ENCODE data around the gene CELF2. TPM values are rescaled to one million over a fixed set of nuclear protein-coding genes. Genes with fewer than 3 reads are reported as not detected.
"Not testable (repeated sequence)": the region's sequence is repeated elsewhere in the genome, so short reads cannot be mapped to it uniquely, and the experiment has no call there.

Gene CELF2
- total RNA-seq, 1 donor from 2014 or later: 68.3 TPM

DNA sequence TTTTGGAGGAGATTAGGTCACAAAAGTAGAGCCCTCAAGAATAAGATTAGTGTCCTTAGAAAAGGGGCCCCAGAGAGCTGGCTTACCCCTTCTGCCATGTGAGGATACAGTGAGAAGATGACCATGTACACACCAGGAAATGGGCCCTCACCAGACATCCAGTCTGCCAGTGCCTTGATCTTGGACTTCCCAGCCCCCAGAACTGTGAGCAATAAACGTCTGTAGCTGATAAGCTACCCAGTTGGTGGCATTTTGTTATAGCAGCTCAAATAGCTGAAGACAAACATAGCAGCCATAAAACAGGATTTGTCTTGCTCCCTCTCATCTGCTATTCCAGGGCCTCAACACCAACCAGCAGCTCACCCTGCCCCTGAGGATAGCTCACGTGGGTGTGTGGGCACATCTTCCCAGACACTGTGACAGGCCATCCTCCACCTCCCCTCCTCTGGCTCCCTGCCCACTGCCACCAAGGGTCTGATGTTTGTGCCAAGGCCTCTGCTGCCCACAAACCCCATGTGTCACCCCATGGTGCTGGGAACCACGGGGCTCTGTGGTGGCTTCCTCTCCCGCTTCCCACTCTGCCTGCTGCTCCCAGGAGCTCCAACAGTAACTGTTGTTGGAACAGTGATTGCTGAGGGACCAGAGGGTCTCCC, 341.4 kb downstream of the CELF2 start:
- intact Hi-C loops (cut with micrococcal nuclease): no loop called here
- ATAC-seq: no peak

DNA sequence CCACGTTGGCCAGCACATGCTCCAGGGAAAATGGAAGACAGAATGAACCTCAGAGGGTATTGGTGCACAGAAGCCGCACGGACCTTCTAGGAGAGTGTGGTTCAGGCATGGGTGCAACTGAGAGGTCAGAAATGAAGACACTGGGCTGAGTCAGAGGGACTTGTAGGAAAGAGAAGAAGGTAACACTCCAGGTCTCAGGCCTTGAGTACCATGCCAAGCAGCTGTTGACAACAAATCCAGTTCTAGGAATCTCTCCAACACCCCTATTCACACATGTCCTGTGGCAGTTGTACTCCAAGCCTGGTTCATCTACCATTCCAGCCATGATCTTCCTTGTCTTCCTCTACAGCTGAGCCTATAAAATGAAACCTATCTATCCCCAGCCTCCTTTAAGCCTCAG, 342.2 kb downstream of the CELF2 start:
- no peak for DNase-seq
- ATAC-seq: no peak
- intact Hi-C loops (cut with micrococcal nuclease): no loop called here

More for the DNA sequence above, 341.4 kb downstream of the CELF2 start:
- DNase-seq: no peak

DNA sequence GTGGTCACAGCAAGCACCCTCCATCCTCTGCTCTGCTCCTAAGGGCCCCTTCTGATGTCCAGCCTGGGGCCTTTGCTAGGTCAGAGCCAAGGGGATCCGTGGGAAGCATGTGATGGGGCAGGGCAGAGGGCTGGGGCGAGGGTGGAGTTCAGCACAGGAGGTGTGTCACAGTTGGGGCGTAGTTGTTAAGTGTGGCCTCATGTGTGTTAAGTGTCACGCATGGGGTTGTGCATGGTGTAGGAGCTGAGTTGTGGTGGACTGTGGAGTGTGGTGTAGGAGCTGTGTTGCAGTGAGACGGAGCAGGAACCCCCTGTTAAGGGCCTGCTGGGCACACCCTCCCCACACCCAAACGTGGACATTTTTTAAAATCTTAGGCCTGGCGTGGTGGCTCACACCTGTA, 345.8 kb downstream of the CELF2 start:
- ATAC-seq: no peak
- DNase-seq: no peak
- intact Hi-C loops (cut with micrococcal nuclease): no loop called here

DNA sequence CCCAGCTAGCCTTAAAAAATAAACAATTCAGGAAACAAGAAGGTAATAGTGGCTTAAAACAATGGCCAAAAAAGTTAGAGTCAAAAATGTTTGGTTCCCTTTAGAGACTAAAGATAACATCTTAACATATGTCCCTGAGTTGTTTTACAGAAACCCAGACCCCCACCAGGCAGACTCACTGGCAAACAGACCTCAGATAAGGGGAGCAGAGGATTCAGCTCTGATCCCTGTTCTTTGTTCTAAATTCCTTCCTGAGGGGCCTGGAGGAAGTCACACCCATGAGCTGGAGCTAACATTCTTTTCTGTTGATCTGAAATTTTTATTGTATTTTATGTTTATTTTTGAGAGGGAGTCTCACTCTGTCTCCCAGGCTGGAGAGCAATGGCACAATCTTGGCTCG, 346.6 kb downstream of the CELF2 start:
- DNase-seq (no peak), ATAC-seq (no peak)
- intact Hi-C loops (cut with micrococcal nuclease): no loop called here

DNA sequence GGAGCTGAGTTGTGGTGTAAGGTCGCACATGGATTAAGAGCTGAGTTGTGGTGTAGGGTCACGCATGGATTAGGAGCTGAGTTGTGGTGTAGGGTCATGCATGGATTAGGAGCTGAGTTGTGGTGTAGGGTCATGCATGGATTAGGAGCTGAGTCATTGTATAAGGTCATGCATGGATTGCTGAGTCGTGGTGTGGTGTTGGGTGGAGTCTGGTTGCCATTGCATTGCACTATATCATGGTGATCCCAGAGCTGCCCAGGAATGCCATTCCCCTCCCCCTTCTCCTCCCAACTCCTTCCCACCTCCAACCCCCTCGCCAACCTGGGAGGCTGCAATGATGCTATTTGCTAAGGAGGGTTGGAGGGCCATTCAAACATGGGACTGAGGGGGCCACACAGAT, 349.2 kb downstream of the CELF2 start:
- DNase-seq; intact Hi-C loops (cut with micrococcal nuclease); ATAC-seq: not testable (repeated sequence)

DNA sequence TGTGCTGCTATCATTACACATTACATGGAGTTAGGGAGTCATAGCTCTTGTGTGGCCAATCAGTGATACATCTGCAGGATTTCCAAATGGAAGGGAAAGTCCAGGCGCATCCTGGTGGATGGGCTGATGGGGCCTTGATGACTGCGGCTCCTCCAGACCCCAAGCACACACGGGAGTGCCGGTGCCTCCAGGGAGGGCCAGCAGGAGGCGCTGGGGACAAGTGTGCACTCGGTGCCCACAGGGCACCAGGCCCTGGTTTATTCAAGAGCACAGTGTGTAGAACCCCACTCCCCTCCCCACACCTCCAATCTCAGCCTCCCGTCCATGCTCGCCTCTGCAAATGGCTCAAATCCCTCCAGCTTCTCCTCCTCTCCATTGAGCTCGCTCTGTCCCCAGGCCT, 349.8 kb downstream of the CELF2 start:
- ATAC-seq (no peak), DNase-seq (no peak)
- intact Hi-C loops (cut with micrococcal nuclease): no loop called here

DNA sequence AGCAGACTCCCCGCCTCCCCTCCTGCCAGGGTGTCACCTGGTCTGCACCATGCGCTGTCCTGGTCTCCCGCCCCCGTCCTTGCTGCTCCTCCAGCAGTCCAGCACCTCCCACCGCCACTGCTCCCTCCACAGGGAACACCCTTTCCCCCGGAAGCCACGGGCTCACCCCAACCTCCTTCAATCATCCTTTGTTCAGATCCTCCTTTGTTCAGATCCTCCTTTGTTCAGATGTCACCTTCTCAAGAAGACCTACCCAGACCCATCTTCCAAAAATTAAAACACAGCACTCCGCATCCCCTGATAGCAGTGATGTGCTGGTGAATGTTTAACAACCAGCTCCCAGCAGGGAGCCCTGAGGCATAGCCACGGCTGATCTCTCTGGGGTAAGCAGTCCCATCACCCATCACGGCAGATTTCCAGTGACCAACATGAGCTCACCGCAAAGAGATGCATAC, 356.1 kb downstream of the CELF2 start:
- ATAC-seq (no peak), DNase-seq (no peak)
- intact Hi-C loops (cut with micrococcal nuclease): no loop called here

DNA sequence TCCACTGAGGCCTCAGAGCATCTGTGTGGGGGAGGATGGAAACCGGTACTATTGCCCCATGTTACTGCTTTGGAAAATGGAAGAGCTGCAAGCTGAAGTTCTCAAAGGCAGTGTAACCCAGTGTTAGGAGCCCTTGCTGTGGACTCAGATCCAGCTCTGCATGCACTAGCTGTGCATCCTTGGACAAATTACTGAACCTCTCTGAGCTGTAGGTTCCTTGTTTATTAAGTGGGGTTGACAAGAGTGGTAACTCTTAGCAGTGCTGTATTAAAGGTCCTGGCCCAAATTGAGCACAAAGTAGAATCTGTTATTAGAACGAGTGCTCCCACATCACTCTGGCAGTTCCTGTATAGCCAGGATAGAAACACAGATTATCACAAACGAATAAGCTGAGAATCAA, 359.6 kb downstream of the CELF2 start:
- ATAC-seq: no peak
- DNase-seq: no peak
- intact Hi-C loops (cut with micrococcal nuclease): no loop called here

DNA sequence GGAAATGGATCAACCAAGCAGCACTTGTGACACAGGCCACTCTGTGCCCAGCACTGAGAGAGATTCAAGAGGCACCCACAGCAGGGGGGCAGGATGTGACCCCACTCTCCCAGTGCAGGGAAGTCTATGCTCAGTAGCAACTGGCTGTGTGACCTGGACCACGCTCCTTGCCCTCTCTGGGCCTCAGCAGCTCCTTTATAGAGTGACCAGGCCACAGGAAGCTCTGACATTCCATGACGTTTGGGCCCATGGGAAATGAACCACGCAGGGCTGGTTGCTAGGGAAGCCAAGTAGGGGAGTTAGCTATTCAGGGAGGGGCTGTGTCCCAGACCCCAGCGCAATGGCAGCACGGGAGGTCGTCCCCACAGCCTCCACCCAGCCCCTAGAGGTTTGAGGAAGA, 361.2 kb downstream of the CELF2 start:
- intact Hi-C loops (cut with micrococcal nuclease): no loop called here
- ATAC-seq: peak; percentile 45
- no peak for DNase-seq

DNA sequence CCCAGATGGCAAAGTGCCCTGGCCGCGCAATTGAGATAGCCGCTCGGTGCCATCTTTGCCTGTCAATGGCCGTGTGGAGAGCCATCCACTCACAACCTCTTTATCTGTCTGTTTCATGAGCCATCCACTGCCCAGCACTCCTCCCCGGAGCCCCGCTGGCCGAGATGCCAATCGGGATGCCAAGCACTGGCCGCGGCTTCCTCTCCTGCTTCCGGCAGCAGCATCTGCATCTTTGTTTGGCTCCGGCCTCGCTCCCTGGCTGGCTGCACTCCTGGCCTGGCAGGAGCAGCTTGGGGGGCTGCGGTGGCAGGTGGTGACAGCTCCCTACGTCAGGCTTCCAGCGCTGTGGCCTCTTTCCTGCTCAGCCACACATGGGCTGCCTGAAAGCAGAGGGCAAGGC, 362.1 kb downstream of the CELF2 start:
- intact Hi-C loops (cut with micrococcal nuclease): no loop called here
- ATAC-seq (peak; percentile 27), DNase-seq (no peak)

DNA sequence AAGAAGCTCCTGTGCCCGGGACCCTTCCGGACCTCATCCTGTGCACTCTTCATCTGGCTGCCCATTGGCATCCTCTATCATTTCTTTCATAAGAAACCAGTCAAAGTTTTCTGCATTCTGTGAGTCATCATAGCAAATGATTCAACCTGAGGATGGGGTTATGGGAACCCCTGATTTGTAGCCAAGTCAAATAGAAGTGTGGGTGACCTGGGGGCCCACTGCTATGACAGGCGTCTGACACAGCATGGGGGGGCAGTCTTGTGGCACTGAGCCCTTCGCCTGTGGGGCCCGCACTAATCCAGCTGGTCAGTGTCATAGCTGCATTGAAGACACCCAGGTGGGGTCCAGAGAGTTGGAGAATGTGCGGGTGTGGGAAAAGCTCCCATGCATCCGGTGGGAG, 363.4 kb downstream of the CELF2 start:
- intact Hi-C loops (cut with micrococcal nuclease): no loop called here
- no peak for DNase-seq
- no peak for ATAC-seq

DNA sequence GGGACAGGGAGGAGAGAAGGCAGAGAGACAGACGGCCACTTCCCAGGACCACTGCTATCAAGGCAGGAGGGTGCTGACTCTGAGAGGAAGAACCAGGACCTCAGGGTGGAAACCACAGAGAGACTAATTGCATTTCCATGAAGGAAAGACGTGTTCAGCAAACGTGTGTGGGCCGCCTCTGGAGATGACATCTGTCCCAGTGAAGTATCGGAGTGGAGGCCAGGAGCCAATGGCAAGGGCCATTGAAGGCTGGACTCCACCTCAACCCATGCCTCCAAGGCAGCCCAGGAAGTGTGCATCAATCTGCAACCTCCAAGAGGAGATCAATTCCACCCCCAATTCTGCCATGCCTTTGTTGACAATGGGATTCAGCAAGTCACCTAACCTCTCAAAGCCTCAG, 363.8 kb downstream of the CELF2 start:
- no peak for DNase-seq

DNA sequence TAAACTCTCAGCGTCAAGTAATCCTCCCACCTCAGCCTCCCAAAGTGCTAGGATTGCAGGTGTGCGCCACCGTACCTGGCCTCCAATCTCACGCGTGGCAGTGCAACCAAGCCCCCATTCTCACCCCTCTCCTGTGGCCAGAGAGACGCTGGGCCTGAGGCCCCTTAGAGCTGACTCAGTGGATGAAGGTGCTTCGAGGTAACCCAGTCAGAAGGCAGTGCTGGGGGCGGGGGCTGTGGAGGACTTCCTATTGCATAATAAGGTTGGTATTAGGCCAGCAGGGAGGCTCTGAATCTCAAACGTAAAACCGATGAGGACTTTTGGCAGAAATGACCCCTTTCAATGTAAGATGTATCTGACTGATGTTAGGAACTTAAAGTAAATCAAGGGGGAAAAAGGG, 364.5 kb downstream of the CELF2 start:
- no peak for DNase-seq
- ATAC-seq: no peak
- intact Hi-C loops (cut with micrococcal nuclease): no loop called here

More for the DNA sequence above, 363.8 kb downstream of the CELF2 start:
- intact Hi-C loops (cut with micrococcal nuclease): no loop called here
- ATAC-seq: no peak

DNA sequence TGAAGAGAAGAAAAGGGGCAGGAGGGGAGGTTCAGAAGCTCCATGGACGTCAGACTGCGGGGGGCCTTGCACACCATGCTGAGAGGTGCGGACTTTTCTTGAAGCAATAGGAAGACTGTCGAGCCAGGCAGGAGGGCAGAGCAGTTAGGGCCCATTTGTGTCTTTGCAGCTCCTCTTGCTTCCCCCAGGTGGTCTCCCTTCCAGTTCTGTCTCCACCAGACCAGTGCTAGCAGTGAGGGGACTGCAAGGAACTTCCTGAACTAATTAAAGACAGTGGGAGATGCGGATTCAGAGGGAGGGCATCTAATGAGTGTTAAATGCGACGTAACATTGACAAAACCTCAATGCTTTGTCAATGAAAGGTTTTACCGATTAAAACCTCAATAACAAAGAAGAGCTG, 368.4 kb downstream of the CELF2 start:
- intact Hi-C loops (cut with micrococcal nuclease): no loop called here
- no peak for DNase-seq
- ATAC-seq: no peak
